ENCODE data around the gene ADCYAP1R1.

- TF ChIP-seq CTCF (IDR thresholded peaks at IDR 0.05; ENCODE audit: borderline replicate concordance, extremely low read depth, low read length, poor library complexity, severe bottlenecking) (no peak), EZH2 (IDR thresholded peaks at IDR 0.05; ENCODE audit: borderline replicate concordance, low read depth, low read length, severe bottlenecking) (no peak)
Measured at GRCh38 chr7:31102973-31103850, 51.1 kb downstream of the ADCYAP1R1 start.
